HCT116 (cell line): Measurements from ENCODE around the gene KRTAP3-3. TPM values are rescaled to one million over a fixed set of nuclear protein-coding genes. Genes with fewer than 3 reads are reported as not detected.

ENCODE experiments used
- total RNA-seq: library from RNA; stranded (reverse); gene quantifications from one replicate; pipeline ENCODE4 v1.2.1, GENCODE V29; 2021; ENCODE audit not compliant: unreplicated experiment

KRTAP3-3 gene
- total RNA-seq, 1 experiment from 2014 or later: not detected

Other genes with a start within 250 kb of the KRTAP3-3 start
- gene KRT25, start 238.8 kb downstream of the KRTAP3-3 start, total RNA-seq: not detected
- gene KRT26, start 222.0 kb downstream of the KRTAP3-3 start, total RNA-seq: not detected
- not detected for gene KRT27, start 211.6 kb downstream of the KRTAP3-3 start, total RNA-seq
- gene KRT28, start 194.2 kb downstream of the KRTAP3-3 start, total RNA-seq: not detected
- gene KRT10, start 171.6 kb downstream of the KRTAP3-3 start, total RNA-seq: 62.3 TPM
- not detected for gene KRT12, start 126.9 kb downstream of the KRTAP3-3 start, total RNA-seq
- 1.5 TPM for gene KRT20, start 108.9 kb downstream of the KRTAP3-3 start, total RNA-seq
- gene KRT23, start 56.5 kb downstream of the KRTAP3-3 start, total RNA-seq: 19.0 TPM
- not detected for gene KRT39, start 27.2 kb downstream of the KRTAP3-3 start, total RNA-seq
- gene KRT40, start 9.8 kb downstream of the KRTAP3-3 start, total RNA-seq: not detected
- gene KRTAP3-2, start 5.7 kb upstream of the KRTAP3-3 start, total RNA-seq: not detected
- not detected for gene KRTAP3-1, start 15.0 kb upstream of the KRTAP3-3 start, total RNA-seq
- gene KRTAP1-5, start 33.0 kb upstream of the KRTAP3-3 start, total RNA-seq: not detected
- gene KRTAP1-4, start 36.0 kb upstream of the KRTAP3-3 start, total RNA-seq: not detected
- not detected for gene KRTAP1-3, start 40.7 kb upstream of the KRTAP3-3 start, total RNA-seq
- not detected for gene KRTAP1-1, start 47.3 kb upstream of the KRTAP3-3 start, total RNA-seq
- gene KRTAP2-1, start 53.2 kb upstream of the KRTAP3-3 start, total RNA-seq: not detected
- 1.2 TPM for gene KRTAP2-2, start 61.1 kb upstream of the KRTAP3-3 start, total RNA-seq
- gene KRTAP2-3, start 66.0 kb upstream of the KRTAP3-3 start, total RNA-seq: 6.3 TPM
- gene KRTAP2-4, start 71.7 kb upstream of the KRTAP3-3 start, total RNA-seq: 0.76 TPM
- not detected for gene KRTAP4-7, start 90.0 kb upstream of the KRTAP3-3 start, total RNA-seq
- not detected for gene KRTAP4-8, start 104.0 kb upstream of the KRTAP3-3 start, total RNA-seq
- not detected for gene KRTAP4-16, start 108.0 kb upstream of the KRTAP3-3 start, total RNA-seq
- not detected for gene KRTAP4-9, start 111.2 kb upstream of the KRTAP3-3 start, total RNA-seq
- not detected for gene KRTAP4-11, start 124.2 kb upstream of the KRTAP3-3 start, total RNA-seq
- gene KRTAP4-12, start 130.0 kb upstream of the KRTAP3-3 start, total RNA-seq: not detected
- not detected for gene KRTAP4-6, start 146.4 kb upstream of the KRTAP3-3 start, total RNA-seq
- not detected for gene KRTAP4-5, start 155.7 kb upstream of the KRTAP3-3 start, total RNA-seq
- gene KRTAP4-4, start 166.6 kb upstream of the KRTAP3-3 start, total RNA-seq: not detected
- not detected for gene KRTAP4-3, start 174.1 kb upstream of the KRTAP3-3 start, total RNA-seq
- not detected for gene KRTAP4-2, start 184.1 kb upstream of the KRTAP3-3 start, total RNA-seq
- gene KRTAP4-1, start 190.7 kb upstream of the KRTAP3-3 start, total RNA-seq: not detected
- not detected for gene KRTAP9-1, start 195.7 kb upstream of the KRTAP3-3 start, total RNA-seq
- gene KRTAP9-2, start 232.5 kb upstream of the KRTAP3-3 start, total RNA-seq: not detected
- not detected for gene KRTAP9-3, start 238.3 kb upstream of the KRTAP3-3 start, total RNA-seq
- not detected for gene KRTAP9-8, start 243.8 kb upstream of the KRTAP3-3 start, total RNA-seq